K562 (cell line): Measurements from ENCODE around the gene UCHL1. TPM values are rescaled to one million over a fixed set of nuclear protein-coding genes. Genes with fewer than 3 reads are reported as not detected.

Experiments
- ATAC-seq: fragments of 200-7000 bp; cut with Tn5 transposase; 3 replicates; pipeline ENCODE4 v1.9.1; 2020; ENCODE audit warnings: moderate library complexity
- BruUV-seq: library from RNA; stranded (reverse); fragments of 400-500 nt; replicated peaks from 2 replicates; lab custom pipeline; 2021; lab: Mats Ljungman, UMichigan
- CTCF ChIA-PET: fragments of 300-600 bp; formaldehyde crosslinking; extraction: SDS; loops from one replicate; lab custom pipeline; 2021; ENCODE audit warnings: low intra/inter-chr PET ratio; lab: Yijun Ruan, JAX
- POLR2A ChIA-PET: fragments of 300-600, 350-650 bp; sonication (Branson Sonifier 250); formaldehyde crosslinking; extraction: SDS; loops from one replicate; lab custom pipeline; 2021; ENCODE audit warnings: antibody characterized with exemption, inconsistent platforms; lab: Yijun Ruan, JAX
- DNase-seq, 4 experiments: peaks; one replicate each; pipeline versions ENCODE4 v3.0.0 to v3.0.0-alpha.2; 2011 to 2018; ENCODE audit warnings: low spot score in 3 of 4, mixed read lengths in 3 of 4; ENCODE audit errors: extremely low read depth in 1 of 4
- FAIRE-seq: peaks from 2 replicates; lab custom pipeline; 2011; peaks lifted over from hg19 to GRCh38; lab: Jason Lieb, UNC
- H2AFZ ChIP-seq: 2 replicates; pipeline ENCODE4 v1.6.0; 2011; ENCODE audit warnings: low read depth, low read length, control low read depth, inconsistent platforms
- H3K27ac ChIP-seq: fragments of 200-600 bp; 3 replicates; pipeline ENCODE4 v1.8.0; 2011; ENCODE audit warnings: low read depth, mild to moderate bottlenecking, control low read depth, inconsistent platforms, low read length, moderate library complexity, mixed read lengths; ENCODE audit errors: extremely low read depth
- H3K27me3 ChIP-seq, 2 experiments: fragments of 300-600 bp in 1 of 2; 2 replicates in 1 of 2; 3 replicates in 1 of 2; pipeline versions ENCODE4 v1.6.0 to v1.8.0; 2011; ENCODE audit warnings: inconsistent platforms in 2 of 2, low read length in 2 of 2, mild to moderate bottlenecking in 1 of 2, mixed read lengths in 1 of 2, moderate library complexity in 1 of 2; ENCODE audit not compliant: control insufficient read depth in 2 of 2, insufficient read depth in 2 of 2
- H3K36me3 ChIP-seq: fragments of 300-600 bp; 3 replicates; pipeline ENCODE4 v1.8.0; 2011; ENCODE audit warnings: mild to moderate bottlenecking, low read length, inconsistent platforms; ENCODE audit not compliant: control insufficient read depth, insufficient read depth
- H3K4me1 ChIP-seq, 2 experiments: fragments of 200-600 bp in 1 of 2; replicated peaks in 1 of 2; 2 replicates in 1 of 2; 3 replicates in 1 of 2; pipeline versions ENCODE4 v1.5.1 to v1.8.0; 2011; ENCODE audit warnings: inconsistent platforms in 2 of 2, low read length in 2 of 2, mild to moderate bottlenecking in 1 of 2, mixed read lengths in 1 of 2, moderate library complexity in 1 of 2; ENCODE audit not compliant: control insufficient read depth in 2 of 2, insufficient read depth in 2 of 2
- H3K4me2 ChIP-seq: 2 replicates; pipeline ENCODE4 v1.6.1; 2011; ENCODE audit warnings: low read length, control low read depth, inconsistent platforms, mixed read lengths; ENCODE audit not compliant: insufficient read depth
- H3K4me3 ChIP-seq: fragments of 200-600 bp; sonication (generic), shearing (Covaris generic); 2 replicates; pipeline ENCODE4 v1.5.1; 2016; ENCODE audit warnings: control low read depth, inconsistent platforms
- H3K79me2 ChIP-seq: fragments of 200-600 bp; 3 replicates; pipeline ENCODE4 v1.8.0; 2011; ENCODE audit warnings: low read length, inconsistent platforms; ENCODE audit not compliant: control insufficient read depth, insufficient read depth
- H3K9ac ChIP-seq, 2 experiments: 2 replicates each; pipeline versions ENCODE4 v1.6.0 to v1.6.1; 2011; ENCODE audit warnings: low read depth in 2 of 2, low read length in 2 of 2, control low read depth in 1 of 2, inconsistent platforms in 1 of 2, mild to moderate bottlenecking in 1 of 2, mixed read lengths in 1 of 2; ENCODE audit not compliant: insufficient read depth in 1 of 2
- H3K9me1 ChIP-seq: one replicate; pipeline ENCODE4 v1.6.0; 2011; ENCODE audit warnings: inconsistent platforms, mild to moderate bottlenecking, low read length, moderate library complexity; ENCODE audit not compliant: control insufficient read depth, insufficient read depth
- H3K9me3 ChIP-seq: replicated peaks from 2 replicates; pipeline ENCODE4 v1.5.1; 2011; ENCODE audit warnings: low read depth, low read length, inconsistent platforms; ENCODE audit not compliant: control insufficient read depth, insufficient read depth
- H4K20me1 ChIP-seq: replicated peaks from 2 replicates; pipeline ENCODE4 v1.6.1; 2011; ENCODE audit warnings: low read length, inconsistent platforms, mixed read lengths; ENCODE audit not compliant: control insufficient read depth, insufficient read depth
- EP400 ChIP-seq: fragments of 450-650 bp; IDR thresholded peaks from 2 replicates; pipeline ENCODE4 v1.6.1; 2017; ENCODE audit warnings: antibody characterized with exemption, mild to moderate bottlenecking, moderate library complexity
- HES1 ChIP-seq: fragments of 450-650 bp; IDR thresholded peaks from 2 replicates; pipeline ENCODE4 v1.6.1; 2016; ENCODE audit warnings: low read depth, mild to moderate bottlenecking, moderate library complexity
- HNRNPUL1 ChIP-seq: fragments of 200-400 bp; formaldehyde crosslinking; IDR thresholded peaks from 2 replicates; pipeline ENCODE4 v1.6.1; 2017; ENCODE audit warnings: low read length
- KHSRP ChIP-seq: fragments of 450-650 bp; IDR thresholded peaks from 2 replicates; pipeline ENCODE4 v1.6.1; 2017
- MCM3 ChIP-seq: fragments of 450-650 bp; IDR thresholded peaks from 2 replicates; pipeline ENCODE4 v1.6.1; 2016
- SREBF1 ChIP-seq: fragments of 150-350 bp; IDR thresholded peaks from 2 replicates; pipeline ENCODE4 v1.6.1; 2014; ENCODE audit warnings: antibody characterized with exemption, low read depth, low read length, borderline replicate concordance
- ZNF316 ChIP-seq: fragments of 450-650 bp; IDR thresholded peaks from 2 replicates; pipeline ENCODE4 v1.6.1; 2016
- WGBS: fragments of 100-300 bp; shearing (Covaris generic); methylation state at CpG from one replicate; pipeline ENCODE4 v1.1.6; 2016; ENCODE audit warnings: low coverage, mixed read lengths; ENCODE audit not compliant: insufficient coverage; ENCODE audit errors: missing lambda C conversion rate; 5-methylcytosine and 5-hydroxymethylcytosine counted together
- in situ Hi-C: fragments of 300-500 bp; cut with MboI; formaldehyde crosslinking; loops from 4 replicates; pipeline ENCODE4 v1.15.0; 2018; ENCODE audit warnings: inconsistent platforms, mixed read lengths
- intact Hi-C: fragments of 100-400 bp; cut with micrococcal nuclease; formaldehyde crosslinking; loops from 2 replicates; pipeline ENCODE4 v1.14.2; 2022
- polyA plus RNA-seq, 8 experiments: library from polyadenylated mRNA; depleted of rRNA in 4 of 8; stranded (reverse) in 5 of 8; unstranded in 3 of 8; fragments of >200 nt; fragmentation: Nextera tagmentation in 2 of 8; fragmentation: Illumina TruSeq in 1 of 8; extraction: Ambion mirVana in 2 of 8; extraction: Trizol in 1 of 8; gene quantifications; 2 replicates each; pipeline versions ENCODE4 v1.2.1 to v1.2.3, GENCODE V29; 2011 to 2014; ENCODE audit warnings: inconsistent platforms in 1 of 8, missing spikeins in 1 of 8
- total RNA-seq, 7 experiments: library from RNA; depleted of rRNA in 6 of 7; stranded (reverse); fragments of >200 nt in 6 of 7; fragmentation: Illumina TruSeq in 2 of 7; extraction: Trizol in 2 of 7; gene quantifications; 2 replicates each; pipeline versions ENCODE4 v1.2.1 to v1.2.3, GENCODE V29; 2011 to 2021; ENCODE audit warnings: low replicate concordance in 1 of 7
- TF ChIP-seq, protein P1 (sequence below): sonication (generic); formaldehyde crosslinking; IDR thresholded peaks from 2 replicates; pipeline ENCODE4 v1.5.0; 2020; ENCODE audit warnings: missing genetic modification reagents
- TF ChIP-seq, protein P2 (sequence below): fragments of 250-450 bp; sonication (Bioruptor Pico); IDR thresholded peaks from 2 replicates; pipeline ENCODE4 v1.4.0; 2020; ENCODE audit warnings: borderline replicate concordance

Gene UCHL1
- total and polyA plus RNA-seq, 9 of the 15 experiments (the other 6 are each of a cell fraction or from before 2014, with no cell fraction given) = 0.42 TPM; not detected in 8

DNA sequence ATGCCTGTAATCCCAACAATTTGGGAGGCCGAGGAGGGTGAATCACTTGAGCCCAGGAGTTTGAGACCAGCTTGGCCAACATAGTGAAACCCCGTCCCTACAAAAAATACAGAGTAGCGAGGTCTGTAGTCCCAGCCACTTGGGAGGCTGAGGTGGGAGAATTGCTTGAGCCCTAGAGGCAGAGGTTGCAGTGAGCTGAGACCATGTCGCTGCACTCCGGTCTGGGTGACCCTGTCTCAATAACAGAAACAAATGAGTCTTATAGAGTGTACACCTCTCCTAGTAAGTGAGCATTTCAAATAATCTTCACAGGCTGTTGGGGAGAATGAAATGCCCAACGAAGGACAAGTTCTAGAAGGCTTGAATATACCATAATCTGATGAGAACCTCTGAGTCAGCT lies 5.5 kb downstream of the UCHL1 start:
- no peaks in the 10 kb centered on the region for H3K9me1 ChIP-seq
- BruUV-seq = no TSS peak
- H3K27me3 ChIP-seq = peaks cover 0 to 8% of the 10 kb centered on the region in 2 experiments; a peak in 2 of 5 replicates
- no peak overlapping the region for H3K4me3 ChIP-seq
- no peak for DNase-seq
- 2% methylated on average over 6 of the region's 6 CpGs for WGBS
- H3K27ac ChIP-seq = no peak overlapping the region
- H3K79me2 ChIP-seq = no peaks in the 10 kb centered on the region
- TF ChIP-seq MCM3 = no peak
- no peak for TF ChIP-seq ZNF316
- TF ChIP-seq, protein P1, sequence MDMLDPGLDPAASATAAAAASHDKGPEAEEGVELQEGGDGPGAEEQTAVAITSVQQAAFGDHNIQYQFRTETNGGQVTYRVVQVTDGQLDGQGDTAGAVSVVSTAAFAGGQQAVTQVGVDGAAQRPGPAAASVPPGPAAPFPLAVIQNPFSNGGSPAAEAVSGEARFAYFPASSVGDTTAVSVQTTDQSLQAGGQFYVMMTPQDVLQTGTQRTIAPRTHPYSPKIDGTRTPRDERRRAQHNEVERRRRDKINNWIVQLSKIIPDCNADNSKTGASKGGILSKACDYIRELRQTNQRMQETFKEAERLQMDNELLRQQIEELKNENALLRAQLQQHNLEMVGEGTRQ (CRISPR knock-in tag) = no peak
- TF ChIP-seq HNRNPUL1 = no peak
- TF ChIP-seq SREBF1 = no peak
- no peak for TF ChIP-seq EP400
- TF ChIP-seq, protein P2, sequence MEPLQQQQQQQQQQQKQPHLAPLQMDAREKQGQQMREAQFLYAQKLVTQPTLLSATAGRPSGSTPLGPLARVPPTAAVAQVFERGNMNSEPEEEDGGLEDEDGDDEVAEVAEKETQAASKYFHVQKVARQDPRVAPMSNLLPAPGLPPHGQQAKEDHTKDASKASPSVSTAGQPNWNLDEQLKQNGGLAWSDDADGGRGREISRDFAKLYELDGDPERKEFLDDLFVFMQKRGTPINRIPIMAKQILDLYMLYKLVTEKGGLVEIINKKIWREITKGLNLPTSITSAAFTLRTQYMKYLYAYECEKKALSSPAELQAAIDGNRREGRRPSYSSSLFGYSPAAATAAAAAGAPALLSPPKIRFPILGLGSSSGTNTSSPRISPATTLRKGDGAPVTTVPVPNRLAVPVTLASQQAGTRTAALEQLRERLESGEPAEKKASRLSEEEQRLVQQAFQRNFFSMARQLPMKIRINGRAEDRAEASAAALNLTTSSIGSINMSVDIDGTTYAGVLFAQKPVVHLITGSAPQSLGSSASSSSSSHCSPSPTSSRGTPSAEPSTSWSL (CRISPR knock-in tag) = no peak
- no peak for TF ChIP-seq KHSRP
- no peak for TF ChIP-seq HES1
- in situ Hi-C loops (no loop called here), intact Hi-C loops (no loop called here)
- ChIA-PET POLR2A (no interaction called here), CTCF (no interaction called here)
- no peaks in the 10 kb centered on the region for H3K9me3 ChIP-seq
- H3K4me1 ChIP-seq = no peaks in the 10 kb centered on the region; a peak in 1 of 5 replicates
- H4K20me1 ChIP-seq = no peaks in the 10 kb centered on the region
- H2AFZ ChIP-seq = no peak overlapping the region
- no peak for FAIRE-seq
- H3K4me2 ChIP-seq = no peak overlapping the region
- no peaks in the 10 kb centered on the region for H3K36me3 ChIP-seq
- no peak overlapping the region for H3K9ac ChIP-seq
- ATAC-seq = no peak
